Measurements from ENCODE around the gene SLX9. TPM values are rescaled to one million over a fixed set of nuclear protein-coding genes. Genes with fewer than 3 reads are reported as not detected.

The SLX9 gene
- total RNA-seq, 1 donor from 2014 or later, result 80.8 TPM

GRCh38 chr21:44898011-44898488, 41.8 kb upstream of the SLX9 start:
- no peaks in the 10 kb centered on the region for H3K27me3 Mint-ChIP-seq
- no peak for DNase-seq
- H3K4me3 Mint-ChIP-seq, result no peak overlapping the region
- no peaks in the 10 kb centered on the region for H3K9me3 Mint-ChIP-seq
- no peak overlapping the region for H3K27ac Mint-ChIP-seq
- H3K36me3 Mint-ChIP-seq (ENCODE audit: low read depth), result peaks cover 53% of the 10 kb centered on the region
- intact Hi-C loops (cut with micrococcal nuclease), result no loop called here
- H3K4me1 Mint-ChIP-seq, result peaks cover 5% of the 10 kb centered on the region

- peaks cover 58% of the 10 kb centered on the region for H3K36me3 Mint-ChIP-seq (ENCODE audit: low read depth)
- H3K9me3 Mint-ChIP-seq, result no peaks in the 10 kb centered on the region
- DNase-seq, result no peak
- no peak overlapping the region for H3K27ac Mint-ChIP-seq
- intact Hi-C loops (cut with micrococcal nuclease), result no loop called here
- no peaks in the 10 kb centered on the region for H3K27me3 Mint-ChIP-seq
- H3K4me1 Mint-ChIP-seq, result peaks cover 2% of the 10 kb centered on the region
- H3K4me3 Mint-ChIP-seq, result no peak overlapping the region
Observed at GRCh38 chr21:44898851-44899767, 40.7 kb upstream of the SLX9 start.

GRCh38 chr21:44899768-44900558, 39.9 kb upstream of the SLX9 start:
- Mint-ChIP-seq H3K4me3 (no peak overlapping the region), H3K27me3 (no peaks in the 10 kb centered on the region), H3K27ac (no peak overlapping the region), H3K36me3 (ENCODE audit: low read depth) (peaks cover 64% of the 10 kb centered on the region), H3K9me3 (no peaks in the 10 kb centered on the region), H3K4me1 (peaks cover 6% of the 10 kb centered on the region)
- intact Hi-C loops (cut with micrococcal nuclease), result no loop called here
- no peak for DNase-seq

- H3K36me3 Mint-ChIP-seq (ENCODE audit: low read depth), result peaks cover 68% of the 10 kb centered on the region
- no peaks in the 10 kb centered on the region for H3K27me3 Mint-ChIP-seq
- H3K4me3 Mint-ChIP-seq, result no peak overlapping the region
- no peaks in the 10 kb centered on the region for H3K9me3 Mint-ChIP-seq
- H3K27ac Mint-ChIP-seq, result no peak overlapping the region
- intact Hi-C loops (cut with micrococcal nuclease), result no loop called here
- no peak for DNase-seq
- peaks cover 6% of the 10 kb centered on the region for H3K4me1 Mint-ChIP-seq
Observed at GRCh38 chr21:44900559-44901251, 39.1 kb upstream of the SLX9 start.

GRCh38 chr21:44901391-44902074, 38.3 kb upstream of the SLX9 start:
- Mint-ChIP-seq H3K36me3 (ENCODE audit: low read depth) (peaks cover 70% of the 10 kb centered on the region), H3K4me3 (no peak overlapping the region), H3K27me3 (no peaks in the 10 kb centered on the region), H3K9me3 (no peaks in the 10 kb centered on the region), H3K27ac (no peak overlapping the region), H3K4me1 (peaks cover 9% of the 10 kb centered on the region)
- DNase-seq, result no peak
- intact Hi-C loops (cut with micrococcal nuclease), result no loop called here

- Mint-ChIP-seq H3K4me1 (peaks cover 9% of the 10 kb centered on the region), H3K9me3 (no peaks in the 10 kb centered on the region), H3K27ac (no peak overlapping the region), H3K36me3 (ENCODE audit: low read depth) (peaks cover 67% of the 10 kb centered on the region), H3K4me3 (no peak overlapping the region), H3K27me3 (no peaks in the 10 kb centered on the region)
- intact Hi-C loops (cut with micrococcal nuclease), result no loop called here
- DNase-seq, result no peak
Observed at GRCh38 chr21:44902268-44903049, 37.4 kb upstream of the SLX9 start.

GRCh38 chr21:44903050-44903685, 36.7 kb upstream of the SLX9 start:
- Mint-ChIP-seq H3K27ac (no peak overlapping the region), H3K27me3 (no peaks in the 10 kb centered on the region), H3K4me1 (peaks cover 9% of the 10 kb centered on the region), H3K4me3 (no peak overlapping the region), H3K9me3 (no peaks in the 10 kb centered on the region), H3K36me3 (ENCODE audit: low read depth) (peaks cover 63% of the 10 kb centered on the region)
- intact Hi-C loops (cut with micrococcal nuclease), result no loop called here
- no peak for DNase-seq

GRCh38 chr21:44903689-44904088, 36.1 kb upstream of the SLX9 start:
- intact Hi-C loops (cut with micrococcal nuclease), result no loop called here
- Mint-ChIP-seq H3K27ac (no peak overlapping the region), H3K9me3 (no peaks in the 10 kb centered on the region), H3K27me3 (no peaks in the 10 kb centered on the region), H3K36me3 (ENCODE audit: low read depth) (peaks cover 62% of the 10 kb centered on the region), H3K4me1 (peaks cover 12% of the 10 kb centered on the region), H3K4me3 (no peak overlapping the region)
- no peak for DNase-seq

- no peak for DNase-seq
- Mint-ChIP-seq H3K4me3 (no peak overlapping the region), H3K4me1 (peaks cover 17% of the 10 kb centered on the region), H3K27me3 (no peaks in the 10 kb centered on the region), H3K9me3 (no peaks in the 10 kb centered on the region), H3K36me3 (ENCODE audit: low read depth) (peaks cover 66% of the 10 kb centered on the region), H3K27ac (no peak overlapping the region)
- intact Hi-C loops (cut with micrococcal nuclease), result no loop called here
Observed at GRCh38 chr21:44904141-44904923, 35.5 kb upstream of the SLX9 start.

GRCh38 chr21:44905016-44905727, 34.7 kb upstream of the SLX9 start:
- H3K27ac Mint-ChIP-seq, result no peak overlapping the region
- intact Hi-C loops (cut with micrococcal nuclease), result no loop called here
- no peak overlapping the region for H3K4me3 Mint-ChIP-seq
- H3K27me3 Mint-ChIP-seq, result no peaks in the 10 kb centered on the region
- H3K36me3 Mint-ChIP-seq (ENCODE audit: low read depth), result peaks cover 66% of the 10 kb centered on the region
- DNase-seq, result no peak
- H3K4me1 Mint-ChIP-seq, result peaks cover 22% of the 10 kb centered on the region
- no peaks in the 10 kb centered on the region for H3K9me3 Mint-ChIP-seq

GRCh38 chr21:44905728-44906090, 34.1 kb upstream of the SLX9 start:
- no peak for DNase-seq
- Mint-ChIP-seq H3K27me3 (no peaks in the 10 kb centered on the region), H3K4me1 (peaks cover 22% of the 10 kb centered on the region), H3K36me3 (ENCODE audit: low read depth) (peaks cover 61% of the 10 kb centered on the region), H3K27ac (no peak overlapping the region), H3K9me3 (no peaks in the 10 kb centered on the region), H3K4me3 (no peak overlapping the region)
- intact Hi-C loops (cut with micrococcal nuclease), result no loop called here

Measured in activated CD4-positive, alpha-beta T cell treated with anti-CD3 and anti-CD28 coated beads, Interleukin-2, amount 10 ng/mL, durations not matched to agents 24 days and 14 days (primary cell).